Upper lobe of left lung (tissue), 6 donors: Measurements from ENCODE around the gene STX8. TPM values are rescaled to one million over a fixed set of nuclear protein-coding genes. Genes with fewer than 3 reads are reported as not detected.
"Not testable (repeated sequence)": the region's sequence is repeated elsewhere in the genome, so short reads cannot be mapped to it uniquely, and the experiment has no call there.

Source experiments
- ATAC-seq, 2 donors: fragments of 200-7000 bp; cut with Tn5 transposase; one replicate each; pipeline ENCODE4 v1.9.1; 2022; ENCODE audit warnings: mild to moderate bottlenecking in 2 of 2, moderate library complexity in 2 of 2; ENCODE audit not compliant: low FRiP score in 2 of 2
- DNase-seq, 2 donors: peaks; one replicate each; pipeline ENCODE4 v3.0.0-alpha.2; 2019 to 2020
- H3K27ac ChIP-seq, 4 donors: fragments of 200-600 bp; sonication (generic); one replicate each; pipeline ENCODE4 v1.5.1; 2016 to 2019
- H3K27me3 ChIP-seq, 4 donors: fragments of 200-600 bp; sonication (generic); one replicate each; pipeline ENCODE4 v1.5.1; 2017 to 2019
- H3K36me3 ChIP-seq, 4 donors: fragments of 200-600 bp; sonication (generic); one replicate each; pipeline ENCODE4 v1.5.1; 2016 to 2019
- H3K4me1 ChIP-seq, 4 donors: fragments of 200-600 bp; sonication (generic); one replicate each; pipeline ENCODE4 v1.5.1; 2018 to 2019
- H3K4me3 ChIP-seq, 4 donors: fragments of 200-600 bp; sonication (generic); one replicate each; pipeline ENCODE4 v1.5.1; 2017 to 2019; ENCODE audit warnings: mild to moderate bottlenecking in 2 of 4, moderate library complexity in 1 of 4
- H3K9me3 ChIP-seq, 4 donors: fragments of 200-600 bp; sonication (generic); one replicate each; pipeline ENCODE4 v1.5.1; 2018 to 2019
- EP300 ChIP-seq, 4 donors: sonication (generic); formaldehyde crosslinking; IDR thresholded peaks; one replicate each; pipeline ENCODE4 v1.5.1; 2017; ENCODE audit warnings: antibody characterized with exemption in 4 of 4, control low read depth in 2 of 4
- POLR2A ChIP-seq, 4 donors: fragments of 450-650 bp; IDR thresholded peaks; one replicate each; pipeline ENCODE4 v1.5.1; 2016 to 2017; ENCODE audit warnings: antibody characterized with exemption in 4 of 4, mild to moderate bottlenecking in 2 of 4
- POLR2AphosphoS5 ChIP-seq, 2 donors: sonication (generic); formaldehyde crosslinking; IDR thresholded peaks; one replicate each; pipeline ENCODE4 v1.5.1; 2017; ENCODE audit warnings: antibody characterized with exemption in 2 of 2
- WGBS, 2 donors: methylation state at CpG; one replicate each; pipeline ENCODE4 v1.1.5; 2017 to 2018; 5-methylcytosine and 5-hydroxymethylcytosine counted together
- total RNA-seq, 6 donors: library from RNA; depleted of rRNA in 4 of 6; stranded (reverse); fragments of >200 nt in 4 of 6; gene quantifications; one replicate each; pipeline versions ENCODE4 v1.1.0 to v1.2.1, GENCODE V29; 2016 to 2021
- TF ChIP-seq, protein P1 (sequence below), 6 experiments: fragments of 450-650 bp in 4 of 6; fragments of 200-600 bp in 2 of 6; sonication (generic) in 2 of 6; IDR thresholded peaks; one replicate each; pipeline ENCODE4 v1.5.1; 2016 to 2019; ENCODE audit warnings: antibody characterized with exemption in 6 of 6
- donor health status: DM: no; HTN: no; CAD: no; lungs with moderate emphysema.
- donor health status: DM: no; HTN: yes; CAD: no; lungs with severe emphysema.

The STX8 gene
- total RNA-seq, 6 donors from 2014 or later: 39.2 to 138 (median 52.3) TPM

DNA sequence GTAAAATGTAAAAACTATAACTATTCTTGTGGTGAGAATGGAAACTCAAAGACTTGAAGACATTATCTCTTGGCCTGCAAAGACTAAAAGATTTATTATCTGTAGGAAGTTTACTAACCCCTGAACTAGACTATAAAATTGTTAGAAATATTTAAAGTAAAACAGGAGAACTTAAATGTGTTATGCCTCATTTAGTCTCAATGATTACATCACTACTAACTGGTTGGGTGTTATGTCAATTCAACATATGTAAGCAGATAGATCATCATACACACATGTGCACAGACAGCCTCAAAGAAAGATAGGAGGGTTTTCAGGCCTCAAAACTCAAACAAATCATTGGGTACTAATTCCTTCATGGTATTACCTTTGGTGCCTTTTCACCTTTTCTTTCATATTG, 7.6 kb downstream of the STX8 start:
- H3K4me1 ChIP-seq: peaks cover 0 to 4% (median 0%) of the 10 kb centered on the region in 4 donors
- H3K4me3 ChIP-seq: no peak overlapping the region
- TF ChIP-seq POLR2A (IDR thresholded peaks at IDR 0.05) (no peak), EP300 (IDR thresholded peaks at IDR 0.05) (no peak), POLR2AphosphoS5 (IDR thresholded peaks at IDR 0.05) (no peak)
- TF ChIP-seq, protein P1, sequence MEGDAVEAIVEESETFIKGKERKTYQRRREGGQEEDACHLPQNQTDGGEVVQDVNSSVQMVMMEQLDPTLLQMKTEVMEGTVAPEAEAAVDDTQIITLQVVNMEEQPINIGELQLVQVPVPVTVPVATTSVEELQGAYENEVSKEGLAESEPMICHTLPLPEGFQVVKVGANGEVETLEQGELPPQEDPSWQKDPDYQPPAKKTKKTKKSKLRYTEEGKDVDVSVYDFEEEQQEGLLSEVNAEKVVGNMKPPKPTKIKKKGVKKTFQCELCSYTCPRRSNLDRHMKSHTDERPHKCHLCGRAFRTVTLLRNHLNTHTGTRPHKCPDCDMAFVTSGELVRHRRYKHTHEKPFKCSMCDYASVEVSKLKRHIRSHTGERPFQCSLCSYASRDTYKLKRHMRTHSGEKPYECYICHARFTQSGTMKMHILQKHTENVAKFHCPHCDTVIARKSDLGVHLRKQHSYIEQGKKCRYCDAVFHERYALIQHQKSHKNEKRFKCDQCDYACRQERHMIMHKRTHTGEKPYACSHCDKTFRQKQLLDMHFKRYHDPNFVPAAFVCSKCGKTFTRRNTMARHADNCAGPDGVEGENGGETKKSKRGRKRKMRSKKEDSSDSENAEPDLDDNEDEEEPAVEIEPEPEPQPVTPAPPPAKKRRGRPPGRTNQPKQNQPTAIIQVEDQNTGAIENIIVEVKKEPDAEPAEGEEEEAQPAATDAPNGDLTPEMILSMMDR (IDR thresholded peaks at IDR 0.05): no peak
- H3K27ac ChIP-seq: no peak overlapping the region
- no peaks in the 10 kb centered on the region for H3K27me3 ChIP-seq
- peaks cover 0 to 38% (median 11%) of the 10 kb centered on the region in 4 donors for H3K36me3 ChIP-seq
- DNase-seq (no peak), ATAC-seq (no peak)
- no peaks in the 10 kb centered on the region for H3K9me3 ChIP-seq

DNA sequence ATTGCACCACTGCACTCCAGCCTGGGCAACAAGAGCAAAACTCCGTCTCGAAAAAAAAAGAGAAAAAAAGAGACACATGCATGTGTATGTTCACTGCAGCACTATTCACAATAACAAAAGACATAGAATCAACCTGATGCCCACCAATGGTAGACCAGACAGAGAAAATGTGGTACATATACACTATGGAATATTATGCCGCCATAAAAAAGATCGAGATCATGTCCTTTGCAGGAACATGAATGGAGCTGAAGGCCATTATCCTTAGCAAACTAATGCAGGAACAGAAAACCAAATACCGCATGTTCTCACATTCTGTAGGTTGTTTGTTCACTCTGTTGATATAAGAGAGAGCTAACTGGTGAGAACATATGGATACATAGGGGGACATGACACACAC, 8.9 kb downstream of the STX8 start:
- H3K9me3 ChIP-seq, DNase-seq, H3K4me3 ChIP-seq, ATAC-seq, H3K27me3 ChIP-seq, H3K4me1 ChIP-seq, H3K27ac ChIP-seq: not testable (repeated sequence)
- 86 to 90% methylated on average over 5 of the region's 5 CpGs for WGBS, 2 donors
- peaks cover 0 to 38% (median 11%) of the 10 kb centered on the region in 4 donors for H3K36me3 ChIP-seq

DNA sequence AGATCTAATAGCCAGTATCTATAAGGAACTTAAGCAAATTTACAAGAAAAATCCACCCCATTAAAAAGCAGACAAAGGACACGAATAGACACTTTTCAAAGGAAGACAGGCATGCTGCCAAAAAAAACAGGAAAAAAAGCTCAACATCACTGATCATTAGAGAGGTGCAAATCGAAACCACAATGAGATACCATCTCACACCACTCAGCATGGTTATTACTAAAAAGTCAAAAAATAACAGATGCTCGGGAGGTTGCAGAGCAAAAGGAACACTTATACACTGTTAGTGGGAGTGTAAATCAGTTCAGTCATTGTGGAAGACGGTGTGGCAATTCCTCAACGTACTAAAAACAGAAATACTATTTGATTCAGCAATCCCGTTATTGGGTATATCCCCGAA, 9.6 kb downstream of the STX8 start:
- WGBS, 2 donors: 41 to 46% methylated on average over 7 of the region's 7 CpGs
- ATAC-seq (no peak), DNase-seq (no peak)
- H3K4me3 ChIP-seq: no peak overlapping the region
- no peak overlapping the region for H3K27ac ChIP-seq
- no peaks in the 10 kb centered on the region for H3K9me3 ChIP-seq
- H3K36me3 ChIP-seq: peaks cover 0 to 38% (median 11%) of the 10 kb centered on the region in 4 donors
- no peaks in the 10 kb centered on the region for H3K27me3 ChIP-seq
- TF ChIP-seq EP300 (IDR thresholded peaks at IDR 0.05): no peak
- TF ChIP-seq, protein P1 (IDR thresholded peaks at IDR 0.05): no peak
- H3K4me1 ChIP-seq: peaks cover 0 to 4% (median 0%) of the 10 kb centered on the region in 4 donors

DNA sequence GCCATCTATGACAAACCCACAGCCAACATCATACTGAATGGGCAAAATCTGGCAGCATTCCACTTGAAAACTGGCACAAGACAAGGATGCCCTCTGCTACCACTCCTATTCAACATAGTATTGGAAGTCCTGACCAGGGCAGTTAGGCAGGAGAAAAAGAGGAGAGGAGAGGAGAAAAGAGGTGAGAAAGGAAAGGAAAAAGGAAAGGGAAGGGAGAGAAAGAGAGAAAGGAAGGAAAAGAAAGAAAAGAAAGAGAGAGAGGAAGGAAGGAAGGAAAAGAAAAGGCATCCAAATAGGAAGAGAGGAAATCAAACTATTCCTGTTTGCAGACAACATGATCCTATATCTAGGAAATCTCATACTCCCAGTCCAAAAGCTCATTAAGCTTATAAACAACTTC, 11.5 kb downstream of the STX8 start:
- ATAC-seq: no peak
- TF ChIP-seq, protein P1 (IDR thresholded peaks at IDR 0.05): no peak
- no peak for DNase-seq
- Histone ChIP-seq H3K9me3 (no peaks in the 10 kb centered on the region), H3K4me1 (peaks cover 0 to 4% (median 0%) of the 10 kb centered on the region in 4 donors), H3K4me3 (no peak overlapping the region), H3K27ac (no peak overlapping the region), H3K27me3 (no peaks in the 10 kb centered on the region), H3K36me3 (peaks cover 0 to 28% (median 11%) of the 10 kb centered on the region in 4 donors)

DNA sequence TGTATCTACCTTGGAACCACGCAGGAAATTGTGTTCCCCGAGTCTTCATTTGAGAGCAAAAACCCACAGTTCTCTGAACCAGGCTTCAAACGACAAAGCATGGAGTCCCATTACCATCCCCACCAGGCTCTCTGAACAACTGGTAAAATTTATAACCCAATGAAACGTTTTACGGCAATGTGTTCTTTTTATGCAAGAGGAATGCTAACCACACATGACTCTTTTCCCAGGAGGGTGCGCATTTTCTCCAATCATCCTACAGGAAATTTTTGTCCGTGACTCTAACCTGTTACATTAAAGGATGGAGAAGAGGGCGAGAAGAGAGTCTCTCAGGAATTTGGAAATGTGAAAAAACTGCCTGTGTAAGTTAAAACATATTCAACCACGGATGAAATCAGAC, 17.8 kb downstream of the STX8 start:
- 91 to 94% methylated on average over 9 of the region's 9 CpGs for WGBS, 2 donors
- Histone ChIP-seq H3K9me3 (no peaks in the 10 kb centered on the region), H3K27me3 (no peaks in the 10 kb centered on the region), H3K4me1 (no peaks in the 10 kb centered on the region), H3K27ac (no peak overlapping the region), H3K36me3 (peaks cover 0 to 16% (median 3%) of the 10 kb centered on the region in 4 donors), H3K4me3 (no peak overlapping the region)
- TF ChIP-seq POLR2AphosphoS5 (IDR thresholded peaks at IDR 0.05): no peak
- TF ChIP-seq, protein P1 (IDR thresholded peaks at IDR 0.05): no peak
- TF ChIP-seq EP300 (IDR thresholded peaks at IDR 0.05): no peak
- no peak for TF ChIP-seq POLR2A (IDR thresholded peaks at IDR 0.05)
- ATAC-seq: no peak
- no peak for DNase-seq
